Fibroblast of mammary gland (primary cell): ENCODE measurements around the gene HSPA12B.

Source experiments
- DNase-seq: peaks from one replicate; pipeline ENCODE4 v3.0.0-alpha.2; 2010; ENCODE audit warnings: low read depth
- H3K4me3 ChIP-seq: 2 replicates; pipeline ENCODE4 v1.5.1; 2011; ENCODE audit warnings: low read depth, mild to moderate bottlenecking, low read length, moderate library complexity; ENCODE audit not compliant: control insufficient read depth
- CTCF ChIP-seq: conservative IDR thresholded peaks from 2 replicates; pipeline ENCODE4 v1.5.1; 2011; ENCODE audit warnings: low read depth, low read length, inconsistent platforms; ENCODE audit not compliant: control insufficient read depth, insufficient read depth

The HSPA12B gene

GRCh38 chr20:3719046-3719445, 13.4 kb upstream of the HSPA12B start:
- DNase-seq = no peak
- TF ChIP-seq CTCF = no peak
- H3K4me3 ChIP-seq = no peak overlapping the region

- no peak for TF ChIP-seq CTCF
- H3K4me3 ChIP-seq = no peak overlapping the region
- no peak for DNase-seq
Observed at GRCh38 chr20:3720068-3720467, 12.4 kb upstream of the HSPA12B start.

- TF ChIP-seq CTCF = no peak
- no peak for DNase-seq
- H3K4me3 ChIP-seq = no peak overlapping the region
Observed at GRCh38 chr20:3720626-3721025, 11.9 kb upstream of the HSPA12B start.

GRCh38 chr20:3721912-3722311, 10.6 kb upstream of the HSPA12B start:
- H3K4me3 ChIP-seq = no peak overlapping the region
- DNase-seq = no peak
- TF ChIP-seq CTCF = no peak

- TF ChIP-seq CTCF = no peak
- no peak for DNase-seq
- no peak overlapping the region for H3K4me3 ChIP-seq
Observed at GRCh38 chr20:3723284-3723683, 9.2 kb upstream of the HSPA12B start.

GRCh38 chr20:3724356-3724755, 8.1 kb upstream of the HSPA12B start:
- no peak for TF ChIP-seq CTCF
- no peak for DNase-seq
- no peak overlapping the region for H3K4me3 ChIP-seq

- peak; percentile 80 for DNase-seq
- H3K4me3 ChIP-seq = peak overlapping the region; percentile 21
- no peak for TF ChIP-seq CTCF
Observed at GRCh38 chr20:3727401-3728021, 5.0 kb upstream of the HSPA12B start.
